CMK (cell line): ENCODE results near the gene MRPS12.

ENCODE experiments used
- DNase-seq: peaks from one replicate; pipeline ENCODE4 v3.0.0-alpha.2; 2010; ENCODE audit warnings: low read depth

Gene MRPS12

DNA sequence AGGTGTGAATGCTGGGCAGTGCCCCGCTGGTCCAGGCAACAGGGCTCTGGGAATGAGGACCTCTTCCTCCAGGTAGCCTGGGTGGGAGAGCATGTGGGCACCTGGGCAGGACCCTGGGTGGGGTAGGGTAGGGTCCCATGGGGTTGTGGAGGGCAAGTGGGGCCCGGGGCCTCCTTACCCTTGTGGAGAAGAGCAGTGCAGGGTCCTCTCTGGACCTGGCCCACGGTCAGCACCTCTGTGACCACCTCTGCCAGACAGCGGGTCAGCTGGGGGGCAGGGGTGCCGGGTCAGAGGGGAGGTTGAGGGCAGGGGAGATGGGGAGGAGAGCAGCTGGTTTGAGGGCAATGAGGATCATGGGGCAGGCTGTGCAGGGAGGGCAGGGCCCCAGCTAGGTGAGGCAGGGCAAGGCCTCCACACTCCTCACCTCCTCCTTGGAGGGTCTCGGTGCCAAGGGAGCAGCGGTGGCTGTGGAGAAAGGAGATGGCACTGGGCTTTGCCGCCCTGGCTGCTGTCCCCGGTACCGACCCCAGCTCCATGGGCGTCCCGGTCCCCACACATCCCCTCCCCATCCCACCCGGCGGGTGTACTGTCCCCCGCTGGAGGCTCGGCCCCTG, 19.2 kb upstream of the MRPS12 start:
- no peak for DNase-seq

DNA sequence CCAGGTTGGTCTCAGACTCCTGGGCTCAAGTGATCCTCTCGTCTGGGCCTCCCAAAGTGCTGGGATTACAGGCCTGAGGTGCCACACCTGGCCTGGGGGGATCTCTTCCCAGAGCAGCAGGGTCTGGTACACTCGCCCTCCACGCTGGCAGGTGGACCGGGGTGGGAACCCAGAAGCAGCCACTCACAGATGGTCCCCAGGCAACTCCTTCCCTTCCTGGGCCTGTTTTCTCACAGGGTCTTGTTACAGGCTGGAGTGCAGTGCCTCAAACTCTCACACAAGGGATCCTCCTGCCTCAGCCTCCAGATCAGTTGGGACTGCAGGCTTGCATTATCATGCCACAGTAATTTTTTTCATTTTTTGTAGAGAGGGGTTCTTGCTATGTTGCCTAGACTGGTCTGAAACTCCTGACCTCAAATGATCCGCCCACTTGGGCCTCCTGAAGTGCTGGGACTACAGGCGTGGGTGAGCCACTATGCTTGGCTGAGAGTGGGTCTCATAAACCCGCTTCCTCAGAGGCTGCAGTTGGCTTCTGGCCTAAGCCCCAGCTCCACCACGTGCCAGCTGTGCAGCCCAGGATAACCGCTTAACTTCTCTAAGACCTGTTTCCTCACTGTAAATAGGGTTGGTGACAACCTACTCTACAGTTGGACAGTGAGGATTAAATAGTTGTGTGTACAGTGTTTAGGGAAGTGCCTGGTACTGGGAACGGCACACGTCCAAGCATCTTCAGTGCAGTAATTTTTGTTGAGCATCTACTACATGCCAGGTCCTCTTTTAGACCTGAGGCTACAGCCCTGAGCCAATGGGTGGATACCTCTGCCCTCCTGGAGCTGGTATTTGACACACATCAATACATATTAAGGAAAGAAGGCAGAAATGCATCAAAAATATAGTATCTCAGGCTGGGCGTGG, 17.9 kb upstream of the MRPS12 start:
- no peak for DNase-seq

DNA sequence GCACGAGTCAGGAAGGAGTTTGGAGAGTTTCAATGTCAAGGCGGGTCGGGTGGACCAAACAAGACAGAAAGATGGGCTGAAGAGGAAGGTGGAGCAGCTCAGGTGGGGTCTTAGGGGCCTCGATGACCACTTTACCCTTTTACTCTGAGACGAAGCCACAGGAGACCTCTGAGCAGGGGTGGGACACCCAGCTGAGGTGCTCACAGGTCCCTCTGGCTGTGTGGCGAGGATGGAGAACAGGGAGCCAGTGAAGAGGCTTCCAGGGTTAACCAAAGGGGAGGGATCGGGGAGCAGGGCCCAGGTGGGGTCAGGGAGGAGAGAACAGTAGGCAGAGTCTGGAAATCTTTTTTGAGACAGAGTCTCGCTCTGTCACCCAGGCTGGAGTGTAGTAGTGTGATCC, 16.8 kb upstream of the MRPS12 start:
- DNase-seq: no peak

DNA sequence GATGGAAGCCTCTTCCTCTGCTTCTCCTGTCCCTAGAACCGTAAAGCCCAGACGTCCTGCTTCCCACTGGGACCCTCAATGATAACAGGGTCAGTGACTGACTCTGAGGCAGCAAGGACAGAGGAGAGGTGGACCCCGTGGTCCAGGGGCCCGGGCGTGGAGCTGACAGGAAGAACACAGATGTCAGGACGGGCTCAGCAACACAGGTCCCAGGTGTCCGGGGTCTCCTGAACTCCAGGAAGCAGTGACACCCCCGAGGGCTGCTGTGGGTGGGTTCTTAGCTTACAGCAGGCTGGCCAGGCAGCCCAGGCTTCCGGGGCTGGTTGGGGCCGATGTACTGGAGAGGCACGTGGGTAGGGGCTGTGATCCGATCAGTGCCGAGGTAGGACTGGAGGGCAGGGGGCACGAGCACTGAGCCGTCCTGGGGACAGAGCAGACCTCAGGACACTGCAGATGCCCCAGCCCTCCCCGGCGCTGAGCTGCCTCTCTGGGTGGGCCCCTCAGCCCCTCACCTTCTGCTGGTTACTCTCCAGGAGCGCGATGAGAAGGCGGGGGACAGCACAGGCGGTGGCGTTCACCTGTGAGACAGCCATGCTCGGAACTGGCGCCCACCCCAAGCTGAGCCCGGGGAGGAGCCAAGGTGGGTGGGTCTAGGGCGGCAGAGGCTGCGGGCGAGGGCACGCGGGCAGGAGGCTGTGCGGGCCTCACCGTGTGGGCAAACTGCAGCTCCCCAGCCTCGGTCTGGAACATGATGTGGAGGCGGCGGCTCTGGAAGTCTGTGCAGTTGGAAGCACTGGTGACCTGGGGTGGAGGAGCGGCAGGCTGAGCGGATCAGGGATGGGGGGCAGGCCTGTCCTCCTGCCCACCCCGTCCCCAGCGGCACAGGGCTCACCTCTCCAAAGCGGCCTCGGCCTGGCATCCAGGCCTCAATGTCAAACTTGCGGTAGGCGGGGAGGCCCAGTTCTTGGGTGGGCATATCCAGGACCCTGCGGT, 15.1 kb upstream of the MRPS12 start:
- no peak for DNase-seq

DNA sequence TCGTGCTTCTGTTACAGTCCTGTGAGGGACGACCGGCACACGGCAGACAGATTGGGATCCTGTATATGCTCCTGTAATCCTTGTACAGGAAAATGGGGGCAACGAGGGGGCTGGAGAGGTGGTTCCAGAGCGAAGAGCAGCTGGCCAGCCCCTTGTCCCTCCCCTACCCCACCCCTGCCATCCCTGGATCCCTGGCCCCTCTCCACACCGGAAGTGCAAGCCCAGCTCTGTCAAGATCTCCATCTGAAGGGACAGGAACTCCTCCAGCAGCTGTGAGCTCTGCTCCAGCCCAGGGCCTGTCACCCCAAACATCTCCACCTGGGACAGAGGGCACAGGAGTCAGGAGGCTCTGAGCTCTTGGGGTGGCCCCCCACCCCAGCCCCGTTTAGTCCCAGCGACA, 13.2 kb upstream of the MRPS12 start:
- DNase-seq: no peak

DNA sequence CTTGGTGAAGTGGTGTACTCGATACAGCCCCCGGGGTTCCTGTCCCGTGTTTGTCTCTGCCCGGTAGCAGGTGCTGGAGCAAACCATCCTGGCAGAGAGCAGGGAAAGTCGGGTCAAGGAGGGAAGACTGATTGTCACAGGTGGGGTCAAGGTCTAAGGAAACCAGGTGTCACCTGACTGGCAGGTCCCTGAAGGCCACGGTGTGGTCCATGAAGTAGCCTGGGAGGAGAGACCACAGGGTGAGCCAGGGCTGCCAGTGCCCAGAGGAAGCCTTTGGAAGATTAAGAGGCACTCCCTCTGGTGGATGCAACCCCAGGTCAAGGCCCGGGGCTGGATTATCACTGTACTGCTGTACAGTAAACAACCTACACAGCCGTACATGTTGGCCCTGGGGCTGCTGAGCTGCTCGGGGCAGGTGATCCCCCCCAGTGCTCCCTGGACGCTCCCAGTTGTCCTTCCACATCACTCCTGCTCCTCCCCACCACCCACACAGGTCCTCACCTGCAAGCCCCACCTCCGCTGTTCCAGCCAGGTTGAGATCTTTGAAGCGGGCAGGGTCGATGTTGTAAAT, 12.7 kb upstream of the MRPS12 start:
- DNase-seq: no peak

DNA sequence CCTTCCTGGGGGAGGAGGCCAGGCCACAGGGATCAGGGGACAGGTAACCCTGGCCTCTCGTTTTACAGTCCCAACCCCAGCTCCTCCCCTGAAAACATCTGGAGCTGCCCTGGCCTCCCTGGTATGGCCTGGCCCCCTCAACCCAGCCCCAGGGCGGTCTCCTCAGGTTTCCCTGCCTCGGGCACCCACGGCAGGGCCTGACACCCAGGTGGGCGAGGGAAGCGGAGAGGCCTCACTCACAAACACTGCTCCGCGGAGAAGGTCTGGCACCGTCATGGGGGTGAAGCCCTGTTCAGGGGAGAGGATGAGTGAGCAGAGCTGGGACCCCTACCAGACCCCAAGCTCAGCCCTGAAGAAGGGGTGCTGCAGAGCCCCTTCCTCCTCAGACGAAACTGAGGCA, 12.2 kb upstream of the MRPS12 start:
- no peak for DNase-seq

DNA sequence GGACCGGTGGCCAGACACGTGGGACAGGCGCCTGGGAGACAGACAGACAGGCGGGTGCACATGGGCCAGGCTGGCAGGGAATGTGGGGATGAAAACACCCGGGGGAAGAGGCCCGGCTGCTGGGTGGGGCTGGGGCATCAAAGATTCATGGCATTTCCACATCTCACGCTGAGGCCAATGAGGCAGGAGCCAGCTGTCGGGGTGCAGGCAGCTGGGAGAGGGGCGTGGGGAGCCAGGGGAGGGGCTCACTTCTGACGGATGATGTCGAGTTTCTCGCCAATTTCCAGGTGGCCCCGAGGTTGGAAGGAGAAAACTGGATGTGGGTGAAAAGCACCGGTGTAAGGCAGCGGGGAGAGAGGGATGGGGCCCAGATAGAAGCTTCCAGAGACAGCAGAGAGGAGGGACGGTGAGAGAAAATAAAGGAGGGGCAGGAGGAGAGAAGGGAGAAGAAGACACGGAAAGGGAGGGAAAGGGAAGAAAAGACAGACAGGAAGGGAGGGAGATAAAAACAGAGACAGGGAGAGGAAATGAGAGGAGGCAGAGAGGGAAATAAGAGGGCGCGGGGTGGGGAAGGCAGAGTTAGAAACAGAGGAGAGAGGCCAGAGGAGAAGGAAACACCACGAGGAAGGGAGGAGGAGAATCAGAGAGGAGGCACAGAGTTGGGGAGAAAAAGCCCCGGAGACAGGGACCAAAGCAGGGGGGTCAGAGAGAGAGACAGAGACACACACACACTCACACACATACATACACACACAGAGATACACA, 10.7 kb upstream of the MRPS12 start:
- DNase-seq: no peak

DNA sequence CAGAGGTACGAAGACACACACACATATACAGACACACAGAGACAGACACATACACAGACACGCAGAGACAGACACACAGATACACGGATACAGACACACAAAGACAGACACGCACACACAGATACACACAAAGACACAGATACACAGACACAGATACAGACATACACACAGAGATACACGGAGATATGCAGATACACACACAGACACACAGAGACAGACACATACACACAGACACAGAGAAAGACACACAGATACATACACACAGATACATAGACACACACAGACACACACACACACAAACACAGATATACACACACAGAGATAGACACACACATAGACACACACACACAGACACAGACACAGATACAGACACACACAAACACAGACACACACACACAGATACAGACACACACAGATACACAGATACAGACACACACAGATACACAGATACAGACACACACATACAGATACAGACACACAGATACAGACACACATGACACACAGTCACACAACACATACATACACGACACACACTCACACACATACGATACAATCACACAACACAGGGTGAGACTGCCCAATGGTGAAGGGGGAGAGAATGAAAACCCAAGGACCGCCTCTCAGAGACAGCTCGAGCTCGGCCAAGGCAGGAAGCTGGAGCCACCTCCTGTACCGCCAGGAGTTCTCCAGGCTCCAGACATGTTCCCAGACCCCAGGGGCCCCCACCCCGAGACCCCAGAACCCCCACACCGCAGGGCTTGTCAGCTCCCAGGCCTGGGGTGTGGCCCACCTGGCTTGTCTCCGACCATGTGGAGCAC, 9.9 kb upstream of the MRPS12 start:
- DNase-seq: no peak

DNA sequence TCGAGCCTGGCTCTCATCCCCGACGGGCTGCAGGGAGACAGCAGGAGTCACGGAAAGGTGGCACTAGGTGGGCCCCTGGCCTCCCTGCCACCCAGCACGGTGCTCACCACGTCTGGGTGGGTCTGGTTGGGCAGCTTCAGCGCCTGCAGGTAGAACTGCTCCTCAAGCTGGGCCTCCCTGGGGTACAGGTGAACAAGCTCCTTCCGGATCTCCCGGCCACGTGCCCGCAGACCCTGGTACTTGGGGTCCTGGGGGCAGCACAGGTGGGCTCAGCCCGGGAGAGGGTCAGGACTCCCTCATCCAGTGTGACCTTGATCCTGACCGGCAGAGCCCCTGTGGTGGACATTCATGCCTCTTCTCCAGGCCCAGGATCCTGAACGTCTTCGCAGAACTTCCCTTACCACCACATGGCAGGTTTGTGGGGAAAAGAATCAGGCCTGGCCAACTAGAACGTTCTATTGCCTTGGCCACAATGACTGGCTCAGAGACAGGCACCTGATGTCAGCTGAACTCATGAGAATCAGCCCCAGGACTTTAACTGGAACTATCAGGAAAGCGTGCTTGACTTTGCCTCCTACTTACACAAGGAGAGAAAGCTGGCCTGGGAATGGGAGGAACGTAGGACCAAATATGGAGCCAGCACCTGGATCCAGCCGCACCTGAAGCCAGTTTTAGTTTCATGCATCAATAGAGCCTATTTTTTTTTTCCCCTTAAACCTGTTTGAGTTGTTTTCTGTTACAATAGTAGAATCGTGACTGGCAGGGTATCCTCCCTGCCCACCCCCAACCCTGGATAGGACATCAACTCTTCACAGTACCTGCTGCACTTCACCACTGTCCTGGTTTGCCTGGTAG, 9.1 kb upstream of the MRPS12 start:
- DNase-seq: no peak

DNA sequence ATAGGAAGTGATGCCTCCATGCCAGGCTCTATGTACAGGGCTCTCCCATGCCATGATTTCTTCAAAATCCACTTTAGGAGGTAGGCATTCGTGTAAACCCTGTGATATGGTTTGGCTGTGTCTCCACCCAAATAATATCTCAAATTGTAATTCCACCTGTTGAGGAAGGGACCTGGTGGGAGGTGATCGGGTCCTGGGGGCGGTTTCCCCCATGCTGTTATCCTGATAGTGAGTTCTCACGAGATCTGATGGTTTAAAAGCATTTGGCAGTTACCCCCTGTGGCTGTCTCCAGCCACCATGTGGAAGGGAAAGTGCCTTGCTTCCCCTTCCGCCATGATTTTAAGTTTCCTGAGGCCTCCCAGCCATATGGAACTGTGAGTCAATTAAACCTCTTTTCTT, 8.3 kb upstream of the MRPS12 start:
- no peak for DNase-seq

DNA sequence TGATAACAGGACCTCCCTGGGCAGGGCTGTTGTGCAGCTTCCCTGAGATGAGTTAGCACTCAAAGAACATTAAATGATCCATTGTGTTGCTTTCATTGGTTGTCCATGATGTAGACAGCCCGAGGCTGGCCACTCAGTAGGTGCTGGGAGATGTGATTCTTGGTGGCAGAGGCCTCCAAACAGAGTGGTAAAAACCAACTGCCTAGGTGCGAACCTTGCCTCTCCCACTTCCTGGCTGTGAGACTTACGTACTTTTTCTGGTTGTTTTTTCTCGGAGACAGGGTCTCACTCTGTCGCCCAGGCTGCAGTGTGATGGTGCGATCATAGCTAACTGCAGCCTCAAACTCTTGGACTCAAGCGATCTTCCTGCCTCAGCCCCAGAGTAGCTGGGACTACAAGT, 6.4 kb upstream of the MRPS12 start:
- DNase-seq: no peak

DNA sequence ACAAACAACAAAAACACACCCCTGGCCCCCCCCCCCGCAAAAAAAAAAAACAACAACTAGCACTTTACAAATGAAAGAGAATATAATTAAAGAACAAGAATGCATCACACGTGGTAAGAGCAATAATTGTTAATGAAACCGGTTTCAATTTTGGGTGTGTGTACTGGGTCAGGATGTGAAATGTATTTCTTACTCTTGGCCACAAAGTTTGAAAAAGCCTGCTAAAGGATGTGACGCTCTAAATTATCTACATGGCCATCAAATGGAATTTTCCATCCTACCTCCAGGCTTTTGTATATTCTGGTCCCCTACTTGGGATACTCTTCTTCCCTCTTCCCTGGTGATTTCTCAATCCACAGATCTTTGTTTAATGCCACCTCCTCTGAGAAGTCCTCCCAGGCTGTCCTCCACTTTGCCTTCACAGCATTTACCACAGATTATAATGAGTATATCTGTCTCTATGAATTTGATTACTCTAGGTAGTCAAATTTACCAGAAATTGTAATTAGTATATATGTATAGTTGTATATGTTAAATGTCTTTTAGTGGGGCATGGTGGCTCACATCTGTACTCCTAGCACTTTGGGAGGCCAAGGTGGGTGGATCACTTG, 2.2 kb upstream of the MRPS12 start:
- DNase-seq: no peak

DNA sequence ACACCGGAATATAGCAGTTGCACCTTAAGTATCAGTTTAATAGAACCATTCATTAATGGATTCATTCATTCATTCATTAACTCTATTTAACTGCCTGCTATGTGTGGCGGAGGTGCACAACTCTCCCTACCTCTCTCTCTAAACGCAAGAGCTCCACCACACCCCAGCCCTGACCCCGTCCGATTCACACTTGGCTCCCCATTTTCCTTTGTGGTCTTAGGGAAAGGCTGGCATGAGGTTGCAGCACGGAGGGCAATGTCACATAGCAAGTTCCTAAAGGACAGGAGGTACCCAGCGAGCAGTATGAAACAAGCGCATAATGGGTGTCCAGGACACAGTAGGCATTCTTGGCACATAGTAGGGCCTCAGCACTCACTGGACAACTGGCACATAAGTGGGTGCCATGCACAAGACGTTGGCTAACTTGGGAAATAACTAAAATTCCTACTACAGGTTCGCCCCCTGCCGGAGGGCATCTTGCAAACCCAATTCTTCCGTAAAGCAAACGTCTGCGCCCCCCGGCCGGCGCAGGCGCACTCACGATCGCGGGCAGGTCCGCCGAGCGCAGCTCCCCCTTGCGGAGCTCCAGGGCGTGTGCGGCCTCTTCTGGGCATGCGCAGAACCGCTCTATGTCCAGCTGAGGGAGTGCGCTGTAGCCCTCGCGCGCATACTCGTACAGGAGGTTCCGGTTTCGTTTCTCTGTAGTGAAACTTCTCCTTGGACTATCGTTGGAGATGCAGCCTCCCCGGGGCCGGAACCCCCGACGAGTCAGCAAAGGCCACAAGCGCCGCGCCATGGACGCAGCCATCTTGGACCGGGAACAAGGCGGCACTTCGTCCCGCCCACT, 592 bp upstream of the MRPS12 start, which contains the start of gene SARS2:
Gene SARS2 (minus strand): TSS at position 835 of the 847 bp plus-strand sequence. CDS start 27 bp downstream, at position 808.
- peak; percentile 90 for DNase-seq

DNA sequence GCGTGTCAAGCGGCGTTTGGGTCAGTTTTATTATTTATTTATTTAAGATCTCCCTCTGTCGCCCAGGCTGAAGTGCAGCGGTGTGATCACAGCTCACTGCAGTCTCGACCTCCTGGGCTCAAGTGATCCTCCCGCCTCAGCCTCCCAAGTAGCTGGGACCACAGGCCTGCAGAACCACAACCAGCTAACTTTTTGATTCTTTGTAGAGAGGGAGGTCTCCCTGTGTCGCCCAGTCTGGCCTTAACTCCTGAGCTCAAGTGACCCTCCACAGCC, 713 bp downstream of the MRPS12 start:
- DNase-seq: no peak

DNA sequence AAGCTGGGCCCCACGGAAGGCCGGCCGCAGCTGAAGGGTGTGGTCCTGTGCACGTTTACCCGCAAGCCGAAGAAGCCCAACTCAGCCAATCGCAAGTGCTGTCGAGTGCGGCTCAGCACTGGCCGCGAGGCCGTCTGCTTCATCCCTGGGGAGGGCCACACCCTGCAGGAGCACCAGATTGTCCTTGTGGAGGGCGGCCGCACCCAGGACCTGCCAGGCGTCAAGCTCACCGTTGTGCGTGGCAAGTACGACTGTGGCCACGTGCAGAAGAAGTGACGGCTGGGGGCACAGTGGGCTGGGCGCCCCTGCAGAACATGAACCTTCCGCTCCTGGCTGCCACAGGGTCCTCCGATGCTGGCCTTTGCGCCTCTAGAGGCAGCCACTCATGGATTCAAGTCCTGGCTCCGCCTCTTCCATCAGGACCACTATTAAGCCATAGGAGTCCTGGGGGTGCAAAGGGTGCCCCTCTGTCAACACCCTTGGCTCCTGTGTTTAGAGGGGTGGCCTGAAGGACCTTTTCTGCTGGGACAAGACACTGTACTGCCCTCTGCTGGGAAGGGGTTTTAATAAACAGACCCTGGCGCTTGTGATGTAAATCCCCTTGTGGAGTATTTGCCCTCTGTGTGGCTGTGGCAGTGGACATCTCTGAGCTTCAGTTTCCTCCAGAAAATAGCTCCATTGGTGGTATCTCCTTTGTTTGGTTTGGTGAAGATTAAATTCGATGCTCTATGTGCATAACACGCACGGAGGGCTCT, 1.9 kb downstream of the MRPS12 start:
- DNase-seq: peak; percentile 69

DNA sequence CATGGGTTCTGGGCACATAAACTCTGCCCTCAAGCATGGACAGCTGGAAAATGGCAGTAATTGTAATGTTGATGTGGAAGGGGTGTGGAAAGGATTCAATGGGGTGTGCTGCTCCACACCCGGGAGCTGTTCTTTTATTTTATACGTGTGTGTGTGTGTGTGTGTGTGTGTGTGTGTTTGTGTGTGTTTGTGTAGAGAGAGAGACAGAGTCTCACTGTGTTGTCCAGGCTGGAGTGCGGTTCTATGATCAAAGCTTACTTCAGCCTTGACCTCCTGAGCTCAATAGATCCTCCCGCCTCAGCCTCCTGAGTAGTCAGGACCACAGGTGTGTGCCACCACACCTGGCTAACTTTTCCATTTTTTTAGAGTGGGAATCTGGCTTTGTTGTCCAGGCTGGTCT, 2.8 kb downstream of the MRPS12 start:
- no peak for DNase-seq
